ENCODE data around the gene RBM18.

RBM18 gene

DNA sequence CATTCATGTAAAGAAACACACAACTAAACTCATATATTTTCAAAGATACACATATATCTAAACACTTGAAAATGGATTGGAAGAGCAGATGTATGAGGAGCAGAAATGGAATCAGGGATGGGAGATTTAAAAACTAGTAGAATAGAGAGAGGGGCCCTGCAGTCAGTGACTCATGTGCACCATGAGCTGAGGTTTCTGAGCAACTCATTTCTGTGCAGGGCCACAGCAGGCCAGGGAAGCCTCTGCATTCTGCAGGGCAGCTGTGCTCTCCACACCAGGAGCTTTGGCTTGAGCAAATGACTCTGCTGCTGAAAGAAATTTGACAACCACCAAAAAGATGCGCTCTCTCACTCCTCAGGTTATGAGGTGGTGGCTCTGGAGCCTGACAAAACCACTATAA is 63.0 kb downstream of the RBM18 start:
- no peak for DNase-seq

- DNase-seq, result no peak
Observed at GRCh38 chr9:122200960-122201595, 63.6 kb downstream of the RBM18 start.

GRCh38 chr9:122197882-122198281 is 66.8 kb downstream of the RBM18 start:
- DNase-seq, result no peak

DNA sequence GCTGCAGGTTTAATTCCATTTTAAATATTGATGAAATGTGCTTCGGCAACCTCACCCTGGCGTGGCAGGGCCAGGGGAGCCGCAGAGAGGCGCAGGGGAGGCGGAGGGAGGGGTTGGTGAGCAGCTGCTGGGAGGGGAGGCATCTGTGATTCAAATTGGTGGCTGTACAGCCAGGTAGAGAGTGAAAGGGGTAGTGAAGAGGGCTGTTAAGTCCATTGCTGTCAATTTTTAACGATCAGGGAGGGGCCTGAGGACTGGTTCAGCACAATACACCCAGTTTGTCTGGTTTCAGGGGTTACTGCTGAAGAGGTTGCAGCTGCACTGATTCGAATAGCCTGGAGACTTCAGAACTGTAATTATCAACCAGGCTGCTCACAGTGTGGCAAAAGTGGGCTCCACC is 67.2 kb downstream of the RBM18 start:
- DNase-seq, result peak; percentile 41

GRCh38 chr9:122195875-122196274 is 68.8 kb downstream of the RBM18 start:
- DNase-seq, result no peak

DNA sequence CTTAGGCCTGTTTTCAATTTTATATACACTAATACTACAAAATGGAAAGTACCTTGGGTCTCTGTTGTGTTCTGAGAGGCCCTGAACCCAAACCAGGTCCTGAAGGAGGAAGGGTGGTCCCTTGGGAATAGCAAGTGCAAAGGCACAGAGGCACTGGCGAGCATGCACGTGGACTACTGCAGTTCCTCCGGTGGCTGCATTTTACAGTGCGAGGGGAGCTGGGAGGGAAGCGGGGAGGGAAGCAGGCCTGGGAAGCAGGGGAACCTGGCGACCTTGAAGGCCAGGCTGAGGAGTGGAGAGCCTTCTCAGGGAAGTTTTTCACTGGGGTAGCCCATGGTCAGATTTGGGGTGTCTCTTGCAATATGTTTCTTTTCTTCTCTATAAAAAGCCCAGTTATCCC is 71.0 kb downstream of the RBM18 start:
- DNase-seq, result no peak

DNA sequence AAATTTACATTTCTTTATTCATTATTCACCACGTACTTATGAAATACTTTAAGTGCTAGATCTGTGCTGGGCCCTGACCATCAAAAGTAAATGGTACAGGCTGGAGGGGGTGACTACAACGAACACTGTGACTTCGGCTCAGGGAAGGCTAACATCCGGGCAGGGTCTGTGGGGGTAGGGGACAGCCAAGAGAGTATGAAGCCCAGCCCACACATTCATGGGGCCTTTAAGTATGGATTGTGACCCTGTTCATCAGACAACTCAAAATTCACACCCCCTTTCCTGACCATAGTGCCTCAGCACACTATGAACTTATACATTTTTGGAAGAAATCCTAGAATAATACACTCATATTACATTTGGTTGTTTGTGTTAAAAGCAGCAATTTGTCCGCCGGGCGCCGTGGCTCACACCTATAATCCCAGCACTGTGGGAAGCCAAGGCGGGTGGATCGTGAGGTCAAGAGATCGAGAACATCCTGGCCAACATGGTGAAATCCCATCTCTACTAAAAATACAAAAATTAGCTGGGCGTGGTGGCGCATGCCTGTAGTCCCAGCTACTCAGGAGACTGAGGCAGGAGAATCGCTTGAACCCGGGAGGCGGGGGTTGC is 71.6 kb downstream of the RBM18 start:
- DNase-seq, result no peak

DNA sequence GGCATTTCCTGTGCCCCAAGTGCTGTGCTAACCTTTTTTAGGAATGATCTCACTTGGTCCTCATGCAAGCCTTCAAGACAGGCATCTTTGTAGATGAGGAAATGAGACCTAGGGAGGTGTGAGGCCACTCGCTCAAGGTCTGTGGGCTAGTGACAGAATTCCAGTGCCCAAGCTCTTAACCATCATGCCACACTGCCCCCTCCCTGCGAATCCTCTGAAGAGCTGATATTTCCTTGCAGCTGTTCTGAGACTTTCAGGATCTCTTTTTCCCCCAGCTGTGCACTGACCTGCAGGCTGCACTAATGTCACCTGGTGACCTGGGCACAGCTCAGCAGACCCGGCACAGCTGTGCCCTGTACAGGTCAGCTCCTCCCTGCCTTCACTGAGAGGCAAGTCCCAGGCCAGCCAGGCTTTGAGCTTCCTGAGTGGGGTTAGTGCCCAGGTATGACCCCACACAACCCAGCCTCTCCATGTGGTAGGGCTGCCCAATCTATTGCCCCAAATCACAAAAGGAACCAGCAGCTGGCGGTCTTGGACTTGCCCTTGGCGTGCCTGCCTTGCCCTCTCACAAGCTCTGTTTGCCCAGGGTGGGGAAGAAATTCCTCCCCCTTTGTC is 72.3 kb downstream of the RBM18 start:
- DNase-seq, result no peak

- no peak for DNase-seq
Observed at GRCh38 chr9:122191584-122191983, 73.1 kb downstream of the RBM18 start.

GRCh38 chr9:122190597-122191381 is 73.9 kb downstream of the RBM18 start:
- DNase-seq, result no peak

- no peak for DNase-seq
Observed at GRCh38 chr9:122188369-122188768, 76.3 kb downstream of the RBM18 start.
